Mucosa of gallbladder (tissue), 1 donor: Measurements from ENCODE around the gene ACSS3. TPM values are rescaled to one million over a fixed set of nuclear protein-coding genes. Genes with fewer than 3 reads are reported as not detected.
"Not testable (repeated sequence)": the region's sequence is repeated elsewhere in the genome, so short reads cannot be mapped to it uniquely, and the experiment has no call there.

Experiments
- DNase-seq: peaks from one replicate; pipeline ENCODE4 v3.0.0-alpha.2; 2020; ENCODE audit warnings: low spot score
- total RNA-seq: library from RNA; stranded (reverse); gene quantifications from one replicate; pipeline ENCODE4 v1.2.1, GENCODE V29; 2021
- donor health status: DM: no; HTN: no; CAD: no.

Gene ACSS3
- total RNA-seq, result 24.4 TPM

GRCh38 chr12:81077686-81078441, at the start of gene ACSS3:
Gene ACSS3 (plus strand): TSS chr12:81078079. CDS start chr12:81078121, 42 bp downstream.
- DNase-seq, result peak; percentile 52

- DNase-seq, result no peak
These were observed 43.0 kb upstream of the ACSS3 start for GRCh38 chr12:81034926-81035325.

- no peak for DNase-seq
These were observed 38.6 kb upstream of the ACSS3 start for GRCh38 chr12:81039231-81039630.

GRCh38 chr12:81043979-81044740, 33.7 kb upstream of the ACSS3 start:
- DNase-seq, result no peak

GRCh38 chr12:81064971-81065370, 12.9 kb upstream of the ACSS3 start:
- DNase-seq, result not testable (repeated sequence)

GRCh38 chr12:81070846-81071245, 7.0 kb upstream of the ACSS3 start:
- no peak for DNase-seq

- DNase-seq, result no peak
These were observed 2.3 kb upstream of the ACSS3 start for GRCh38 chr12:81075539-81075938.

- no peak for DNase-seq
These were observed 572 bp upstream of the ACSS3 start for GRCh38 chr12:81077329-81077685.

- no peak for DNase-seq
These were observed 754 bp downstream of the ACSS3 start for GRCh38 chr12:81078469-81079196.

- no peak for DNase-seq
These were observed 1.6 kb downstream of the ACSS3 start for GRCh38 chr12:81079280-81080076.

GRCh38 chr12:81080431-81080983, 2.6 kb downstream of the ACSS3 start:
- no peak for DNase-seq

GRCh38 chr12:81081726-81082125, 3.8 kb downstream of the ACSS3 start:
- no peak for DNase-seq

- DNase-seq, result no peak
These were observed 5.1 kb downstream of the ACSS3 start for GRCh38 chr12:81083018-81083417.

- no peak for DNase-seq
These were observed 6.1 kb downstream of the ACSS3 start for GRCh38 chr12:81083906-81084513.

GRCh38 chr12:81084811-81085350, 7.0 kb downstream of the ACSS3 start:
- no peak for DNase-seq

GRCh38 chr12:81085832-81086231, 8.0 kb downstream of the ACSS3 start:
- DNase-seq, result no peak

GRCh38 chr12:81086342-81086741, 8.5 kb downstream of the ACSS3 start:
- no peak for DNase-seq

GRCh38 chr12:81088221-81088620, 10.3 kb downstream of the ACSS3 start:
- no peak for DNase-seq

- no peak for DNase-seq
These were observed 11.5 kb downstream of the ACSS3 start for GRCh38 chr12:81089412-81089811.

GRCh38 chr12:81092053-81092452, 14.2 kb downstream of the ACSS3 start:
- no peak for DNase-seq
